GM12872 (cell line): ENCODE data around the gene CAMTA2.

Experiments
- CTCF ChIP-seq: IDR thresholded peaks from 3 replicates; pipeline ENCODE4 v1.5.1; 2011; ENCODE audit warnings: low read depth, mild to moderate bottlenecking, low read length, moderate library complexity; ENCODE audit not compliant: insufficient read depth

CAMTA2 gene

GRCh38 chr17:5014357-5014756, 26.9 kb upstream of the CAMTA2 start:
- no peak for TF ChIP-seq CTCF

GRCh38 chr17:5011928-5012327, 24.5 kb upstream of the CAMTA2 start:
- no peak for TF ChIP-seq CTCF

GRCh38 chr17:5003214-5003867, 15.9 kb upstream of the CAMTA2 start:
- no peak for TF ChIP-seq CTCF

GRCh38 chr17:5002121-5002788, 14.8 kb upstream of the CAMTA2 start:
- TF ChIP-seq CTCF, result no peak

GRCh38 chr17:5000237-5000639, 12.8 kb upstream of the CAMTA2 start:
- TF ChIP-seq CTCF, result no peak

GRCh38 chr17:4999430-5000093, 12.1 kb upstream of the CAMTA2 start:
- TF ChIP-seq CTCF, result no peak

- TF ChIP-seq CTCF, result no peak
Observed at GRCh38 chr17:4998732-4999429, 11.4 kb upstream of the CAMTA2 start.
